Amniotic stem cell (primary cell): Measurements from ENCODE around the gene ACYP1.
"Not testable (repeated sequence)": the region's sequence is repeated elsewhere in the genome, so short reads cannot be mapped to it uniquely, and the experiment has no call there.

Experiments used
- DNase-seq: peaks from one replicate; lab custom pipeline; 2025; lab: John Stamatoyannopoulos, UW

ACYP1 gene

GRCh38 chr14:75068294-75069120 is 4.7 kb upstream of the ACYP1 start:
- DNase-seq = no peak

GRCh38 chr14:75067765-75068164 is 3.9 kb upstream of the ACYP1 start:
- not testable (repeated sequence) for DNase-seq

GRCh38 chr14:75067212-75067611 is 3.4 kb upstream of the ACYP1 start:
- DNase-seq = no peak

GRCh38 chr14:75066691-75067090 is 2.9 kb upstream of the ACYP1 start:
- DNase-seq = no peak

- no peak for DNase-seq
Observed at GRCh38 chr14:75064205-75064567, 362 bp upstream of the ACYP1 start.

GRCh38 chr14:75063013-75063412 is 811 bp downstream of the ACYP1 start:
- no peak for DNase-seq

GRCh38 chr14:75060420-75060819 is 3.4 kb downstream of the ACYP1 start:
- no peak for DNase-seq

GRCh38 chr14:75059642-75060041 is 4.2 kb downstream of the ACYP1 start:
- DNase-seq = no peak

- no peak for DNase-seq
Observed at GRCh38 chr14:75054421-75054820, 9.4 kb downstream of the ACYP1 start.

GRCh38 chr14:75053396-75054291 is 10.2 kb downstream of the ACYP1 start:
- DNase-seq = no peak

- DNase-seq = no peak
Observed at GRCh38 chr14:75051556-75051899, 12.3 kb downstream of the ACYP1 start.

GRCh38 chr14:75050852-75051555 is 12.8 kb downstream of the ACYP1 start, which contains the start of gene MLH3:
Gene MLH3 (minus strand): TSS chr14:75051467. CDS start chr14:75049655, 1,812 bp downstream.
- peak; percentile 49 for DNase-seq

GRCh38 chr14:75049731-75050201 is 14.1 kb downstream of the ACYP1 start:
- no peak for DNase-seq

- DNase-seq = no peak
Observed at GRCh38 chr14:75049136-75049535, 14.7 kb downstream of the ACYP1 start.

- no peak for DNase-seq
Observed at GRCh38 chr14:75048101-75048500, 15.7 kb downstream of the ACYP1 start.

- DNase-seq = no peak
Observed at GRCh38 chr14:75047506-75047905, 16.3 kb downstream of the ACYP1 start.

GRCh38 chr14:75046899-75047298 is 16.9 kb downstream of the ACYP1 start:
- no peak for DNase-seq

GRCh38 chr14:75046275-75046674 is 17.5 kb downstream of the ACYP1 start:
- no peak for DNase-seq

- DNase-seq = no peak
Observed at GRCh38 chr14:75044752-75045151, 19.1 kb downstream of the ACYP1 start.

- DNase-seq = no peak
Observed at GRCh38 chr14:75044322-75044721, 19.5 kb downstream of the ACYP1 start.

- no peak for DNase-seq
Observed at GRCh38 chr14:75042035-75042434, 21.8 kb downstream of the ACYP1 start.

- DNase-seq = no peak
Observed at GRCh38 chr14:75041613-75042012, 22.2 kb downstream of the ACYP1 start.
